GM11168 (cell line): ENCODE measurements around the gene PROC.
"Not testable (repeated sequence)": the region's sequence is repeated elsewhere in the genome, so short reads cannot be mapped to it uniquely, and the experiment has no call there.

ENCODE experiments used
- in situ Hi-C: fragments of 300-500 bp; cut with MboI; formaldehyde crosslinking; loops from one replicate; pipeline ENCODE4 v1.12.0; 2022; ENCODE audit warnings: low sequenced_read_pairs; ENCODE audit not compliant: unreplicated experiment

Gene PROC

GRCh38 chr2:127392828-127393578 is 25.2 kb upstream of the PROC start:
- in situ Hi-C loops, result no loop called here

GRCh38 chr2:127394492-127394891 is 23.7 kb upstream of the PROC start:
- in situ Hi-C loops, result no loop called here

GRCh38 chr2:127397568-127398238 is 20.5 kb upstream of the PROC start:
- in situ Hi-C loops, result no loop called here

- in situ Hi-C loops, result no loop called here
Measured at GRCh38 chr2:127398239-127398590, 20.0 kb upstream of the PROC start.

- in situ Hi-C loops, result no loop called here
Measured at GRCh38 chr2:127400533-127400896, 17.7 kb upstream of the PROC start.

GRCh38 chr2:127400897-127401756 is 17.1 kb upstream of the PROC start:
- in situ Hi-C loops, result no loop called here

GRCh38 chr2:127401757-127402695 is 16.2 kb upstream of the PROC start:
- in situ Hi-C loops, result no loop called here

GRCh38 chr2:127403460-127403859 is 14.8 kb upstream of the PROC start:
- in situ Hi-C loops, result no loop called here

GRCh38 chr2:127404466-127405254 is 13.6 kb upstream of the PROC start:
- in situ Hi-C loops, result no loop called here

GRCh38 chr2:127405255-127405610 is 13.0 kb upstream of the PROC start:
- in situ Hi-C loops, result no loop called here

GRCh38 chr2:127406454-127406853 is 11.8 kb upstream of the PROC start:
- in situ Hi-C loops, result no loop called here

- in situ Hi-C loops, result no loop called here
Measured at GRCh38 chr2:127407091-127407490, 11.1 kb upstream of the PROC start.

GRCh38 chr2:127407661-127408003 is 10.6 kb upstream of the PROC start:
- in situ Hi-C loops, result no loop called here

GRCh38 chr2:127408004-127408806 is 10.0 kb upstream of the PROC start:
- in situ Hi-C loops, result no loop called here

GRCh38 chr2:127408807-127409099 is 9.5 kb upstream of the PROC start:
- in situ Hi-C loops, result no loop called here

- in situ Hi-C loops, result not testable (repeated sequence)
Measured at GRCh38 chr2:127409716-127410115, 8.5 kb upstream of the PROC start.

- in situ Hi-C loops, result no loop called here
Measured at GRCh38 chr2:127410871-127411652, 7.2 kb upstream of the PROC start.
